HCEC 1CT (cell line): ENCODE measurements around the gene SAFB2.
"Not testable (repeated sequence)": the region's sequence is repeated elsewhere in the genome, so short reads cannot be mapped to it uniquely, and the experiment has no call there.

Experiments
- DNase-seq: peaks from one replicate; pipeline ENCODE4 v3.0.0-alpha.2; 2017

SAFB2 gene

GRCh38 chr19:5632241-5632612 is 9.7 kb upstream of the SAFB2 start:
- DNase-seq, result no peak

GRCh38 chr19:5631567-5632240 is 9.1 kb upstream of the SAFB2 start:
- no peak for DNase-seq

- no peak for DNase-seq
These were observed 6.4 kb upstream of the SAFB2 start for GRCh38 chr19:5628919-5629481.

- DNase-seq, result no peak
These were observed 5.9 kb upstream of the SAFB2 start for GRCh38 chr19:5628461-5628860.

GRCh38 chr19:5627395-5627904 is 4.9 kb upstream of the SAFB2 start:
- DNase-seq, result peak; percentile 13

GRCh38 chr19:5625641-5626040 is 3.1 kb upstream of the SAFB2 start:
- no peak for DNase-seq

GRCh38 chr19:5624741-5625278 is 2.2 kb upstream of the SAFB2 start:
- no peak for DNase-seq

- DNase-seq, result peak; percentile 30
These were observed 1.6 kb upstream of the SAFB2 start for GRCh38 chr19:5624018-5624663.

- DNase-seq, result no peak
These were observed 931 bp upstream of the SAFB2 start for GRCh38 chr19:5623397-5624017.

GRCh38 chr19:5621945-5622464 is 571 bp downstream of the SAFB2 start:
- no peak for DNase-seq

- DNase-seq, result no peak
These were observed 1.1 kb downstream of the SAFB2 start for GRCh38 chr19:5621311-5621944.

- no peak for DNase-seq
These were observed 2.6 kb downstream of the SAFB2 start for GRCh38 chr19:5619946-5620345.

GRCh38 chr19:5618591-5618990 is 4.0 kb downstream of the SAFB2 start:
- no peak for DNase-seq

GRCh38 chr19:5617080-5617479 is 5.5 kb downstream of the SAFB2 start:
- DNase-seq, result no peak

- peak; percentile 20 for DNase-seq
These were observed 6.7 kb downstream of the SAFB2 start for GRCh38 chr19:5615756-5616327.

GRCh38 chr19:5612891-5613865 is 9.4 kb downstream of the SAFB2 start:
- DNase-seq, result no peak

GRCh38 chr19:5609881-5610448 is 12.6 kb downstream of the SAFB2 start:
- DNase-seq, result no peak

GRCh38 chr19:5608766-5609165 is 13.8 kb downstream of the SAFB2 start:
- not testable (repeated sequence) for DNase-seq

- no peak for DNase-seq
These were observed 14.3 kb downstream of the SAFB2 start for GRCh38 chr19:5608291-5608690.
